Type B pancreatic cell (in vitro differentiated cells): ENCODE results near the gene SOCS7. TPM values are rescaled to one million over a fixed set of nuclear protein-coding genes. Genes with fewer than 3 reads are reported as not detected.
A peak's percentile ranks its signal among the peaks of the same experiment; 100 is the strongest.

ENCODE experiments used
- DNase-seq: peaks from one replicate; pipeline ENCODE4 v3.0.0; 2021; ENCODE audit warnings: mixed read lengths; ENCODE audit not compliant: unreplicated experiment; ENCODE audit errors: extremely low spot score
- H3K27ac Mint-ChIP-seq: 2 replicates; pipeline ENCODE4 v1.8.0; 2021; ENCODE audit warnings: mild to moderate bottlenecking, mixed read lengths
- H3K27me3 Mint-ChIP-seq: 2 replicates; pipeline ENCODE4 v1.8.0; 2021; ENCODE audit warnings: mixed read lengths
- H3K36me3 Mint-ChIP-seq: 2 replicates; pipeline ENCODE4 v1.8.0; 2021; ENCODE audit warnings: mixed read lengths
- H3K4me1 Mint-ChIP-seq: one replicate; pipeline ENCODE4 v1.8.0; 2021; ENCODE audit warnings: mixed read lengths; ENCODE audit not compliant: unreplicated experiment
- H3K4me3 Mint-ChIP-seq: 2 replicates; pipeline ENCODE4 v1.8.0; 2021; ENCODE audit warnings: mild to moderate bottlenecking, mixed read lengths
- H3K9me3 Mint-ChIP-seq: 2 replicates; pipeline ENCODE4 v1.8.0; 2021; ENCODE audit warnings: mixed read lengths
- total RNA-seq: library from RNA; stranded (reverse); gene quantifications from 2 replicates; pipeline ENCODE4 v1.2.1, GENCODE V29; 2021; ENCODE audit warnings: low replicate concordance
- TF ChIP-seq, protein P1 (sequence below): fragments of 200-600 bp; sonication (generic); conservative IDR thresholded peaks from 2 replicates; pipeline ENCODE4 v1.5.0; 2021; ENCODE audit warnings: antibody characterized with exemption, mild to moderate bottlenecking

Gene SOCS7
- total RNA-seq, 1 donor from 2014 or later, result 25.8 TPM

- no peak for DNase-seq
- H3K4me3 Mint-ChIP-seq, result no peak overlapping the region
Measured at GRCh38 chr17:38440614-38441397, 89.2 kb downstream of the SOCS7 start.

DNA sequence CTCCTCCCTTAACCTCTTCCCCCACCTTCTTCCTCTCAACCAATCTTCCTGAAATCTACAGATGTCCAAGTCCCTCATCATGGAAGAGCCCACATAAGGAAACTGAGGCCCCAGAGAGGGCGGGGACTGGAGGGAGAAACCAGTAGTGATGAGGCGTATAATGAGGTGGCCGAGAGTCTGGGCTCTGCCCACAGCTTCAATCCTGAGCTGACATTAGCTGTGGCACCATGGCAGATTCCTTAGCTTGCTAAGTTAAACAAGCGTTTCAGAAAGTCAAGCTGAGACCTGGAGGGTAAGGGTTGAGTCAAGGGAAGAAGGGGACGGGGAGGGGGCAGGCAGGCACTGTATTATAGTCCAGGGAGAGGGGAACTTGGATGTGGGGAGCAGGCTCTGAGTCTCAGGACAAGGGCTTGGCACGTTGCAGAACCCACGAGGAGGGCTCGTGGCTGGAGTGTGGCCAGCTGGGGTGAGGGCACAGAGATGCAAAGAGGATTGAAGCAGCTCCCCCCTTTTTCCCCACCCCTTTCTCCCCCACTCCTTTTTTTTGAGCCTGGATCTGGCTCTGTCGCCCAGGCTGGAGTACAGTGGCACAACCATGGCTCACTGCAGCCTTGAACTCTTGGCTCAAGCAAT lies 89.9 kb downstream of the SOCS7 start:
- H3K27ac Mint-ChIP-seq, result peak overlapping the region; percentile 36
- DNase-seq, result no peak
- peaks cover 4% of the 10 kb centered on the region for H3K36me3 Mint-ChIP-seq
- no peaks in the 10 kb centered on the region for H3K27me3 Mint-ChIP-seq
- TF ChIP-seq, protein P1, sequence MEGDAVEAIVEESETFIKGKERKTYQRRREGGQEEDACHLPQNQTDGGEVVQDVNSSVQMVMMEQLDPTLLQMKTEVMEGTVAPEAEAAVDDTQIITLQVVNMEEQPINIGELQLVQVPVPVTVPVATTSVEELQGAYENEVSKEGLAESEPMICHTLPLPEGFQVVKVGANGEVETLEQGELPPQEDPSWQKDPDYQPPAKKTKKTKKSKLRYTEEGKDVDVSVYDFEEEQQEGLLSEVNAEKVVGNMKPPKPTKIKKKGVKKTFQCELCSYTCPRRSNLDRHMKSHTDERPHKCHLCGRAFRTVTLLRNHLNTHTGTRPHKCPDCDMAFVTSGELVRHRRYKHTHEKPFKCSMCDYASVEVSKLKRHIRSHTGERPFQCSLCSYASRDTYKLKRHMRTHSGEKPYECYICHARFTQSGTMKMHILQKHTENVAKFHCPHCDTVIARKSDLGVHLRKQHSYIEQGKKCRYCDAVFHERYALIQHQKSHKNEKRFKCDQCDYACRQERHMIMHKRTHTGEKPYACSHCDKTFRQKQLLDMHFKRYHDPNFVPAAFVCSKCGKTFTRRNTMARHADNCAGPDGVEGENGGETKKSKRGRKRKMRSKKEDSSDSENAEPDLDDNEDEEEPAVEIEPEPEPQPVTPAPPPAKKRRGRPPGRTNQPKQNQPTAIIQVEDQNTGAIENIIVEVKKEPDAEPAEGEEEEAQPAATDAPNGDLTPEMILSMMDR, result no peak
- H3K4me1 Mint-ChIP-seq, result peaks cover 32% of the 10 kb centered on the region
- no peaks in the 10 kb centered on the region for H3K9me3 Mint-ChIP-seq
- no peak overlapping the region for H3K4me3 Mint-ChIP-seq

More at GRCh38 chr17:38440614-38441397, 89.2 kb downstream of the SOCS7 start:
- no peak overlapping the region for H3K27ac Mint-ChIP-seq
- H3K9me3 Mint-ChIP-seq, result no peaks in the 10 kb centered on the region
- H3K4me1 Mint-ChIP-seq, result peaks cover 32% of the 10 kb centered on the region
- H3K36me3 Mint-ChIP-seq, result peaks cover 4% of the 10 kb centered on the region
- no peaks in the 10 kb centered on the region for H3K27me3 Mint-ChIP-seq
- TF ChIP-seq, protein P1, result no peak

GRCh38 chr17:38442548-38442947 lies 90.9 kb downstream of the SOCS7 start:
- Mint-ChIP-seq H3K9me3 (no peaks in the 10 kb centered on the region), H3K27ac (peak overlapping the region; percentile 79), H3K4me1 (peaks cover 27% of the 10 kb centered on the region), H3K36me3 (peaks cover 4% of the 10 kb centered on the region), H3K4me3 (no peak overlapping the region), H3K27me3 (no peaks in the 10 kb centered on the region)
- TF ChIP-seq, protein P1, result no peak
- no peak for DNase-seq

DNA sequence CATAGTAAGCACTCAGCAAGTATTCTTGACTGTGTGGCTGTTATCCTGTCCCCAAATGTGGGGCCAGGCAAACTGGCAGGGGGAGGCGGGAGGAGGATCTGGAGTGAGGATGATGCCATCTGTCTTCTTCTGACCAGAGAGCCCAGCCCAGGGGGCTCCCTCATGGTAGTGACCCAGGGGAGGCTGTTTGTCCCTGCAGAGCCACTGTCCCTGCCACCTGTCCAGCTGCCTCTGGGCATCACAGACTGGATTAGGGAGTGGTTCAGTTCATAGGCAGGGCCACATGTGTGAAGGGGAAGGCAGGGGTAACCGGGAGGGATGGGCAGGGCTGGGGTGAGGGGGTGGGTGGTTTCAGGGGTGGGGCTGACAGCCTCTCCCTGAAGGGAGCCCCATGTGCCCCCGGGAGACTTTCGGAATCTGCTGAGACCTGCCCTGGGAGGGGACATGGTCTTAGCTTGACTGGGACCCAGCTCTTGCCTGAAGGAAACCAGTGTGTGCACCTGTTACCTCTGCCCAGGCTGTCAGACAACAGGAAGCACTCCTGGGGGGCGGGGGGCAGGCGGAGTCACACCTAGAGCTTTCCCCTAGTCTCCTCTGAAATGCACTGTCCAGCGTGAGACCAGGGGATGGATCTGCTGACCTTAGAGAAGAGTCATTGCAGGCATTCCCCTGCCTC lies 91.8 kb downstream of the SOCS7 start:
- H3K36me3 Mint-ChIP-seq, result peaks cover 4% of the 10 kb centered on the region
- peaks cover 27% of the 10 kb centered on the region for H3K4me1 Mint-ChIP-seq
- H3K27me3 Mint-ChIP-seq, result no peaks in the 10 kb centered on the region
- H3K4me3 Mint-ChIP-seq, result peak overlapping the region; percentile 65
- H3K9me3 Mint-ChIP-seq, result no peaks in the 10 kb centered on the region
- no peak for DNase-seq
- H3K27ac Mint-ChIP-seq, result peak overlapping the region; percentile 83
- TF ChIP-seq, protein P1, result no peak

GRCh38 chr17:38444151-38444550 lies 92.5 kb downstream of the SOCS7 start:
- Mint-ChIP-seq H3K27me3 (no peaks in the 10 kb centered on the region), H3K36me3 (peaks cover 2% of the 10 kb centered on the region), H3K4me3 (peak overlapping the region; percentile 65), H3K4me1 (peaks cover 27% of the 10 kb centered on the region), H3K27ac (peak overlapping the region; percentile 83), H3K9me3 (no peaks in the 10 kb centered on the region)
- TF ChIP-seq, protein P1, result peak; percentile 94
- DNase-seq, result no peak
